ENCODE results near the gene TCF4. TPM values are rescaled to one million over a fixed set of nuclear protein-coding genes. Genes with fewer than 3 reads are reported as not detected.

The TCF4 gene
- total RNA-seq, 6 experiments from 2014 or later: 50.4 to 71.1 (median 59.0) TPM

DNA sequence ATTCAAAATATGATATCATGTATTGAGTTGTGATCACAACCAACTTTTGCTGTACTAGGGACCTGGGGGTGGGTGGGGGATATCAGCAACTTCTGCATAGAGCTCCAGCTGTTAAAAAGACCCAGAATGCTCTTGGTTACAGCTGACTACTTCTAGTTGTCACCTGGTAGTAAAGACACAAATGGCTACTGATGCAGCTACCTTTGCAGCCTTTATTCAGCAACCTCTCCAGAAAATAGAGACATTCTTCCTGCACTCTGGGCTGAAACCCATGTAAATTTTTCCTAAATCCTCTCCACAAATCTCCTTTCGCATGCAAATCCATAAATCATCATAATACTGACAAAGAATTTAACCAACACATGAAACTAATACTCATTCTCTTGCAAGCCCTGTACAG, 238.3 kb downstream of the TCF4 start:
- TF ChIP-seq, protein P1, sequence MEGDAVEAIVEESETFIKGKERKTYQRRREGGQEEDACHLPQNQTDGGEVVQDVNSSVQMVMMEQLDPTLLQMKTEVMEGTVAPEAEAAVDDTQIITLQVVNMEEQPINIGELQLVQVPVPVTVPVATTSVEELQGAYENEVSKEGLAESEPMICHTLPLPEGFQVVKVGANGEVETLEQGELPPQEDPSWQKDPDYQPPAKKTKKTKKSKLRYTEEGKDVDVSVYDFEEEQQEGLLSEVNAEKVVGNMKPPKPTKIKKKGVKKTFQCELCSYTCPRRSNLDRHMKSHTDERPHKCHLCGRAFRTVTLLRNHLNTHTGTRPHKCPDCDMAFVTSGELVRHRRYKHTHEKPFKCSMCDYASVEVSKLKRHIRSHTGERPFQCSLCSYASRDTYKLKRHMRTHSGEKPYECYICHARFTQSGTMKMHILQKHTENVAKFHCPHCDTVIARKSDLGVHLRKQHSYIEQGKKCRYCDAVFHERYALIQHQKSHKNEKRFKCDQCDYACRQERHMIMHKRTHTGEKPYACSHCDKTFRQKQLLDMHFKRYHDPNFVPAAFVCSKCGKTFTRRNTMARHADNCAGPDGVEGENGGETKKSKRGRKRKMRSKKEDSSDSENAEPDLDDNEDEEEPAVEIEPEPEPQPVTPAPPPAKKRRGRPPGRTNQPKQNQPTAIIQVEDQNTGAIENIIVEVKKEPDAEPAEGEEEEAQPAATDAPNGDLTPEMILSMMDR (IDR thresholded peaks at IDR 0.05): no peak
- H3K4me1 Mint-ChIP-seq (ENCODE audit: low read depth): peaks cover 49% of the 10 kb centered on the region
- H3K27me3 Mint-ChIP-seq (ENCODE audit: insufficient read depth): no peaks in the 10 kb centered on the region
- H3K36me3 Mint-ChIP-seq (ENCODE audit: low read depth): peaks cover 6% of the 10 kb centered on the region; the same call in 1 of the 2 replicates
- DNase-seq: no peak
- H3K27ac Mint-ChIP-seq: no peak overlapping the region
- H3K9me3 Mint-ChIP-seq: no peaks in the 10 kb centered on the region
- no peak overlapping the region for H3K4me3 Mint-ChIP-seq

DNA sequence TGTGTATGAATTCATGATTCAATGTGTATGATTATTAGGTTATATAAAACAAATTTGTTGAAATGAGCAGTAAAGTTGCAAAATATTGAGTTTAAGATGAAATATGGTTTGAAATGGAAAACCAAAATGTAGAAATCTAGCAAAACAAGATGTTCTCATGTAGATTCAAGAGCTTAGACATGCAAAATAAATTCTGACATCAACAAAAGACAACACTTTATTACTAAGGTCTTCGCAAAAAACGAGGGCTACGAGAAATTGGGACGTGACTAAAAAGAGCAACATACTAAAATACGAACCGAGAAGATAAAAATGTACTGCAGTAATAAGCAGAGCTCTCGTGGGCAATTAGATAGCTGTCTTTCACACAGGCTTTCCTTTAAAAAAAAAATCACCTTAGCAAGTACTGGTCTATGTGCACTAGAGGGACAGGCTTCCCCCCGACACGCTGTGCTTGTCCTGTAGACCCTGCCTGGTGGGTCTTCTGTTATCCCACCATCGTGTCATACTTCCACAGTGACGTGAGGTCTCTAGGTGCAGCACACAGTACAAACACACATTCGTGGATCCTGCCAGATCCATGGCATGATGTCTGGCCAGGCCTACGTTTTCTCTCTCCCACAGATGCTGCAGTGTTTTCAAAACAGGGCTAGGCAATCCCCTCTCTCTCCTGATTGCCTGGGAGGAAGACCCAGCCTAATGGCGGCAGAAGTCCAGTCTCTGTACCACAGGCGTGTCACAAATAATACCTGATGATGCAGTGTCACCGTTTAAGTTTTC, 240.8 kb downstream of the TCF4 start:
- no peaks in the 10 kb centered on the region for H3K9me3 Mint-ChIP-seq
- H3K4me1 Mint-ChIP-seq (ENCODE audit: low read depth): peaks cover 36% of the 10 kb centered on the region
- H3K27ac Mint-ChIP-seq: no peak overlapping the region
- no peak overlapping the region for H3K4me3 Mint-ChIP-seq
- no peak for DNase-seq
- H3K27me3 Mint-ChIP-seq (ENCODE audit: insufficient read depth): no peaks in the 10 kb centered on the region
- TF ChIP-seq, protein P1 (IDR thresholded peaks at IDR 0.05): no peak
- peaks cover 6% of the 10 kb centered on the region; the same call in 1 of the 2 replicates for H3K36me3 Mint-ChIP-seq (ENCODE audit: low read depth)

DNA sequence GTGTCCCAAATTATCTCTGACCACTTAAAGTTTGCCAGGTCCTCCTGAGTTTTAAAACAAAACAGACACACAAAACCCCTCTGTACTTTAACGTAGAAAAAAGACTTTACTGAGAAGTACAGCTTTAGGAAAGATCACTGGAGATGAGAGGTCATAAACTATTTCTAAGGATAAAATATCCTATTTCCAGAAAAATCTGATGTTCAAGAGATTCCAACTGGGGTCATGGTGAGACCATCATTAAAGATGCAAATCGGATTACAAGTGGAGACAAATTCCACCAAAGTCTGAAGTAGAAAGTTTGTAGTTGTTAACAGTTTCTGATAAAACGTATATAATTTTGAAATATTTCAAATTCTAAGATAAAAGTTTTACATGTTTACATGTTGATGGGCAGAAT, 241.6 kb downstream of the TCF4 start:
- H3K27ac Mint-ChIP-seq: no peak overlapping the region
- peaks cover 30% of the 10 kb centered on the region for H3K4me1 Mint-ChIP-seq (ENCODE audit: low read depth)
- TF ChIP-seq, protein P1 (IDR thresholded peaks at IDR 0.05): no peak
- H3K27me3 Mint-ChIP-seq (ENCODE audit: insufficient read depth): no peaks in the 10 kb centered on the region
- peaks cover 6% of the 10 kb centered on the region; the same call in 1 of the 2 replicates for H3K36me3 Mint-ChIP-seq (ENCODE audit: low read depth)
- no peak overlapping the region for H3K4me3 Mint-ChIP-seq
- no peak for DNase-seq
- no peaks in the 10 kb centered on the region for H3K9me3 Mint-ChIP-seq

DNA sequence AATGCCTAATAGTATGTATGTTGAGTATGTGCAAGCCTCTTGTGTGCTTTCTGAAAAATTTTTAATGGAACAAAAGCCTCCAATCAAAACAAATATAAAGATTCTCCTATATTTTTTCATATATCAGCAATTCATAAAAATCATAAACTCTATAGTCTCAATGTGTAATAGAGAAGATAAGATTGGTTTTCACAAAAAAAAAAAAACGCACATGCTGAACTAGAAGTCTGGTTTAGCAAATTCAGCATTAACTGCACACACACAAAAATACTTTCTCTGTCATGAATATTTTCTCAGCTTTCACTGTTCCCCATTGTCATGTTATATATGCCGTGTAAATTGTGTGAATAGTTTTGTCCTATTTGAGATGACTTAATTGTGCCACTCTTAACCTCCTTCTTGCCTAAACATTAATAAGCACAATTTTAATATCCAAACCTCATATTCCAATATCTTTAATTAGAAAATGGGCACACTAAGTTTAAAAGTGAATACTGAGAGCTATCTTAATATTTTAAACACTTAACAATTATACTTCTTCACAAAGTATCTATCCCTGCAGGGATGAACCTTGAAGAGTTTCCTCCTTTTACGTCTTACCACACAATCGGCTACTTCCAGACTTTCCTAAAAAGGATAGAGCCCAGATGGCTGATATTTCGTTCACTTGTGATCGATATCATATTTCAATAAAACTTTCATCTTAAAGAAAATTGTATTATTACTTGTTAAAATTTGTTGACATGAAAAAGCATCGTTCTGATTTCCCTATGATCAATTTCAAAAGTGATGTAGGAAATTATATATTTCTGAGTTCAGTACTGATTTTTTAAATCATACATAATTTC, 242.7 kb downstream of the TCF4 start:
- H3K27me3 Mint-ChIP-seq (ENCODE audit: insufficient read depth): no peaks in the 10 kb centered on the region
- H3K9me3 Mint-ChIP-seq: no peaks in the 10 kb centered on the region
- TF ChIP-seq, protein P1 (IDR thresholded peaks at IDR 0.05): no peak
- DNase-seq: no peak
- no peak overlapping the region for H3K27ac Mint-ChIP-seq
- peaks cover 5% of the 10 kb centered on the region; the same call in 1 of the 2 replicates for H3K36me3 Mint-ChIP-seq (ENCODE audit: low read depth)
- no peak overlapping the region for H3K4me3 Mint-ChIP-seq
- peaks cover 20% of the 10 kb centered on the region for H3K4me1 Mint-ChIP-seq (ENCODE audit: low read depth)

DNA sequence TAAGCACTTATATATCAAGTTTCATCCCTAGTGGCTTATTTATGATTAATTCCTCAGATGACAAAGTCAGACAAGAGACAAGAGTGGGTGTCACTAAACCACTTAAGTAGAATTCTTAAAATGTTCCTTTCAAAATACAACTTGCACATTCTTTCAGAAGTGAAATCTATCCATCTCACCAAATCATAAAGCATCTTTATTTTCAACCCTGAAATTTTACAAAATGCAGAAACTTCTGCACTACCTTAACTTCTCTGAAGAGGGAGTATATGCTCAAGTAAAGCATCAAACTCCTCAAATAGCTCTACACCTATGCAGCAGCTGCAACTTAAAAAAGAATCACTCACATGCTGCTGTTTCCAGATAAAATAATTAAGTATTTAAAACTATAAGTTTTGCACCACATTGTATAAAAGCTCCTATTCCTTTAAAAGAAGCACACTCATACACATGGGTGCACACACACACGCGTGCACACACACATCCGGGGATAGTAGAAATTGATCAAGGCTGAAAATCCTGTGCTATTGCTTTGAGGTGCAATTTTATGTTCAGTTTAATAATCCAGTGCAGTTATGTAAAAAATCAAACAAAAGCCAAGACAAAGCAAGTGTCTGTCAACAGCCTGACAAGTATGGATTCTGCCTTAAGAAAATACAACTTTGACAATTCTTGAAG, 244.5 kb downstream of the TCF4 start:
- peak; percentile 42 for DNase-seq
- no peaks in the 10 kb centered on the region for H3K36me3 Mint-ChIP-seq (ENCODE audit: low read depth)
- H3K27ac Mint-ChIP-seq: no peak overlapping the region
- no peaks in the 10 kb centered on the region for H3K9me3 Mint-ChIP-seq
- H3K4me1 Mint-ChIP-seq (ENCODE audit: low read depth): peaks cover 28% of the 10 kb centered on the region
- TF ChIP-seq, protein P1 (IDR thresholded peaks at IDR 0.05): peak; percentile 81
- no peaks in the 10 kb centered on the region for H3K27me3 Mint-ChIP-seq (ENCODE audit: insufficient read depth)
- H3K4me3 Mint-ChIP-seq: no peak overlapping the region

Data from HFFc6 (cell line).